PC-3 (cell line): ENCODE data around the gene NEDD4L. TPM values are rescaled to one million over a fixed set of nuclear protein-coding genes. Genes with fewer than 3 reads are reported as not detected.

ENCODE experiments used
- ATAC-seq: fragments of 200-7000 bp; cut with Tn5 transposase; 2 replicates; pipeline ENCODE4 v1.9.1; 2020; ENCODE audit warnings: mild to moderate bottlenecking, moderate library complexity
- BruUV-seq: library from RNA; stranded (reverse); fragments of 400-500 nt; replicated peaks from 2 replicates; lab custom pipeline; 2021; lab: Mats Ljungman, UMichigan
- CTCF ChIA-PET: fragments of 300-600 bp; sonication (Branson Sonifier 250); formaldehyde crosslinking; loops from one replicate; lab custom pipeline; 2022; ENCODE audit warnings: antibody characterized with exemption; lab: Charles Lee
- POLR2A ChIA-PET: fragments of 300-600 bp; sonication (Branson Sonifier 250); formaldehyde crosslinking; loops from one replicate; lab custom pipeline; 2022; ENCODE audit warnings: antibody characterized with exemption; ENCODE audit not compliant: unreplicated experiment; lab: Charles Lee
- DNase-seq: peaks from one replicate; pipeline ENCODE4 v3.0.0-alpha.2; 2015
- H2AFZ ChIP-seq: fragments of 300-600 bp; sonication (generic); 2 replicates; pipeline ENCODE4 v1.6.0; 2016; ENCODE audit warnings: antibody characterized with exemption, low read length
- H3F3A ChIP-seq: fragments of 300-600 bp; sonication (generic); one replicate; pipeline ENCODE4 v1.6.0; 2017; ENCODE audit warnings: antibody characterized with exemption, low read length, control low read depth, mild to moderate bottlenecking; ENCODE audit not compliant: unreplicated experiment
- H3K27ac ChIP-seq: fragments of 300-600 bp; sonication (generic); 2 replicates; pipeline ENCODE4 v1.5.1; 2016; ENCODE audit warnings: mild to moderate bottlenecking, low read length
- H3K27me3 ChIP-seq: fragments of 300-600 bp; sonication (generic); 2 replicates; pipeline ENCODE4 v1.6.1; 2016; ENCODE audit warnings: low read length, mixed read lengths
- H3K36me3 ChIP-seq: fragments of 300-600 bp; sonication (generic); 2 replicates; pipeline ENCODE4 v1.6.1; 2016; ENCODE audit warnings: low read depth, mixed run types, low read length, mixed read lengths
- H3K4me1 ChIP-seq: fragments of 300-600 bp; sonication (generic); 2 replicates; pipeline ENCODE4 v1.5.1; 2016; ENCODE audit warnings: low read length; ENCODE audit not compliant: insufficient read depth
- H3K4me2 ChIP-seq: fragments of 300-600 bp; sonication (generic); 2 replicates; pipeline ENCODE4 v1.6.0; 2016; ENCODE audit warnings: low read length
- H3K4me3 ChIP-seq: fragments of 300-600 bp; sonication (generic); 2 replicates; pipeline ENCODE4 v1.5.1; 2016; ENCODE audit warnings: mild to moderate bottlenecking, low read length, mixed read lengths
- H3K79me2 ChIP-seq: fragments of 300-600 bp; sonication (generic); 2 replicates; pipeline ENCODE4 v1.6.1; 2017; ENCODE audit warnings: low read length, mixed read lengths
- H3K9ac ChIP-seq: fragments of 300-600 bp; sonication (generic); 2 replicates; pipeline ENCODE4 v1.6.0; 2016; ENCODE audit warnings: mild to moderate bottlenecking, low read length
- H3K9me2 ChIP-seq: fragments of 300-600 bp; sonication (generic); replicated peaks from 2 replicates; pipeline ENCODE4 v1.6.1; 2016; ENCODE audit warnings: mixed run types, low read length, mixed read lengths
- H3K9me3 ChIP-seq: fragments of 300-600 bp; sonication (generic); 2 replicates; pipeline ENCODE4 v1.6.1; 2016; ENCODE audit warnings: low read length, mixed read lengths
- H4K20me1 ChIP-seq: fragments of 300-600 bp; sonication (generic); 2 replicates; pipeline ENCODE4 v1.6.1; 2016; ENCODE audit warnings: low read length, mixed read lengths
- EZH2 ChIP-seq: fragments of 300-600 bp; sonication (generic); IDR thresholded peaks from one replicate; pipeline ENCODE4 v1.6.1; 2017; ENCODE audit warnings: antibody characterized with exemption, mild to moderate bottlenecking, low read length; ENCODE audit not compliant: unreplicated experiment
- EZH2phosphoT487 ChIP-seq: fragments of 300-600 bp; sonication (generic); IDR thresholded peaks from 2 replicates; pipeline ENCODE4 v1.6.1; 2018; ENCODE audit warnings: mild to moderate bottlenecking, antibody characterized with exemption, low read length, borderline replicate concordance
- intact Hi-C: fragments of 100-400 bp; cut with micrococcal nuclease; formaldehyde crosslinking; loops from 2 replicates; pipeline ENCODE4 v1.9.0; 2023
- total RNA-seq: library from RNA; depleted of rRNA; stranded (reverse); fragments of >200 nt; gene quantifications from 2 replicates; pipeline ENCODE4 v1.2.3, GENCODE V29; 2014
- TF ChIP-seq, protein P1 (sequence below): fragments of 300-600 bp; sonication (generic); conservative IDR thresholded peaks from 2 replicates; pipeline ENCODE4 v1.5.1; 2017; ENCODE audit warnings: antibody characterized with exemption, low read depth, mild to moderate bottlenecking, low read length

The NEDD4L gene
- total RNA-seq, 1 experiment from 2014 or later, result 105 TPM

- no peak; the same call in 1 of the 2 replicates for ATAC-seq
- Histone ChIP-seq H3K79me2 (no peaks in the 10 kb centered on the region), H3F3A (no peaks in the 10 kb centered on the region), H3K4me1 (no peaks in the 10 kb centered on the region), H3K9ac (no peak overlapping the region), H4K20me1 (no peaks in the 10 kb centered on the region), H3K9me3 (no peaks in the 10 kb centered on the region), H3K27ac (no peak overlapping the region), H3K9me2 (no peaks in the 10 kb centered on the region), H3K36me3 (no peaks in the 10 kb centered on the region), H2AFZ (no peak overlapping the region), H3K4me2 (no peak overlapping the region), H3K27me3 (no peaks in the 10 kb centered on the region), H3K4me3 (no peak overlapping the region)
- DNase-seq, result no peak
- TF ChIP-seq EZH2phosphoT487 (no peak), EZH2 (no peak)
- TF ChIP-seq, protein P1, sequence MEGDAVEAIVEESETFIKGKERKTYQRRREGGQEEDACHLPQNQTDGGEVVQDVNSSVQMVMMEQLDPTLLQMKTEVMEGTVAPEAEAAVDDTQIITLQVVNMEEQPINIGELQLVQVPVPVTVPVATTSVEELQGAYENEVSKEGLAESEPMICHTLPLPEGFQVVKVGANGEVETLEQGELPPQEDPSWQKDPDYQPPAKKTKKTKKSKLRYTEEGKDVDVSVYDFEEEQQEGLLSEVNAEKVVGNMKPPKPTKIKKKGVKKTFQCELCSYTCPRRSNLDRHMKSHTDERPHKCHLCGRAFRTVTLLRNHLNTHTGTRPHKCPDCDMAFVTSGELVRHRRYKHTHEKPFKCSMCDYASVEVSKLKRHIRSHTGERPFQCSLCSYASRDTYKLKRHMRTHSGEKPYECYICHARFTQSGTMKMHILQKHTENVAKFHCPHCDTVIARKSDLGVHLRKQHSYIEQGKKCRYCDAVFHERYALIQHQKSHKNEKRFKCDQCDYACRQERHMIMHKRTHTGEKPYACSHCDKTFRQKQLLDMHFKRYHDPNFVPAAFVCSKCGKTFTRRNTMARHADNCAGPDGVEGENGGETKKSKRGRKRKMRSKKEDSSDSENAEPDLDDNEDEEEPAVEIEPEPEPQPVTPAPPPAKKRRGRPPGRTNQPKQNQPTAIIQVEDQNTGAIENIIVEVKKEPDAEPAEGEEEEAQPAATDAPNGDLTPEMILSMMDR, result no peak
- ChIA-PET CTCF (no interaction called here), POLR2A (no interaction called here)
- intact Hi-C loops, result no loop called here
- TSS peak; percentile 12 for BruUV-seq
These were observed 359.9 kb downstream of the NEDD4L start for GRCh38 chr18:58403799-58404455.

GRCh38 chr18:58405107-58405898 lies 361.3 kb downstream of the NEDD4L start:
- no peaks in the 10 kb centered on the region for H3K36me3 ChIP-seq
- ATAC-seq (no peak), DNase-seq (no peak)
- TF ChIP-seq EZH2phosphoT487 (no peak), EZH2 (no peak)
- TF ChIP-seq, protein P1, result no peak
- H3K4me1 ChIP-seq, result no peaks in the 10 kb centered on the region
- no peak overlapping the region for H3K27ac ChIP-seq
- no peaks in the 10 kb centered on the region for H4K20me1 ChIP-seq
- no peaks in the 10 kb centered on the region for H3F3A ChIP-seq
- intact Hi-C loops, result loop anchor here (5.0 kb wide), 1 partner anchor 37 kb away; no protein-coding TSS in a partner anchor
- ChIA-PET POLR2A (no interaction called here), CTCF (no interaction called here)
- no peak overlapping the region for H3K9ac ChIP-seq
- H3K27me3 ChIP-seq, result no peaks in the 10 kb centered on the region
- H3K4me2 ChIP-seq, result no peak overlapping the region
- H3K4me3 ChIP-seq, result no peak overlapping the region
- no peaks in the 10 kb centered on the region for H3K9me2 ChIP-seq
- H3K9me3 ChIP-seq, result no peaks in the 10 kb centered on the region
- H2AFZ ChIP-seq, result no peak overlapping the region
- BruUV-seq, result no TSS peak
- H3K79me2 ChIP-seq, result no peaks in the 10 kb centered on the region
